ENCODE results near the gene EEF2K. TPM values are rescaled to one million over a fixed set of nuclear protein-coding genes. Genes with fewer than 3 reads are reported as not detected.
A peak's percentile ranks its signal among the peaks of the same experiment; 100 is the strongest.

The EEF2K gene
- total and polyA plus RNA-seq, 2 of the 13 experiments (the other 11 are each of a cell fraction or from before 2014, with no cell fraction given) = 22.0 to 23.8 TPM

DNA sequence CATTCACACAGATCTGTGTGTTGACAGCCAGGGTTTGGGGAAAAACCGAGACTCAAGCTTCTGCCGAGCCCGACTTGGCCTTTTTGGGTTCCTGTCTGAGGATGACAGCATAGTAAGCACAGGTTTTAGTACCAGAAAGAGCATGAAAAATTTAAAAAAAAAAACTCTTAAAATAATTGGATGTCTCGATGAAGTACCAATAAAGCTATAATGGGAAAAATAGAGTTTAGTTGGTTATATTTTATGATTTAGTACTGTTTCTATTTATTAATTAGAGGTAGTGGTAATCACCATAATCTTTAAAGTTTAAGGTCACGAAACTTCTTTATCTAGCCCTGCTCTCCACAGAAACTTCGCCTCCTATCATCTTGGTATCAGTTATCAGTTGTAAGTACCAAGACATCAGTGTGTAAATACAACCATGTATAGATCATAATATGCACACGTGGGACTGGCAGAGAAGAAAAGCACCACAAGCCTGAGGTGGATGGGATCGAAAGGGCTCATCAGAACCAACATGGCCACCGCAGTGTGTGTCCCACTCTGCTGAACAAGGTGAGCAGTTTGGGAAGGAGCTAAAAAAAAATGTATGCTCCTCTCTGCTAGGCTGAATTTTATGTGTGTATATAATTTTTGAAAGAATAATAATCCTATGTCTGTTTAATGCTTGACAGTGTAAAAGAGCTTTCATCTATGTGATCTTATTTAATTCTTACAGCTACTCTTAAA is 14.4 kb upstream of the EEF2K start (continued):
- TF ChIP-seq ZNF3 (CRISPR knock-in tag; IDR thresholded peaks at IDR 0.05) (peak; percentile 21; the same call in 1 of the 2 replicates), RBM22 (optimal IDR thresholded peaks at IDR 0.05; ENCODE audit: low read length) (no peak), ZFYVE20 (CRISPR knock-in tag; IDR thresholded peaks at IDR 0.05; ENCODE audit: borderline replicate concordance, low read depth) (no peak), ZNF441 (CRISPR knock-in tag; IDR thresholded peaks at IDR 0.05; ENCODE audit: borderline replicate concordance) (no peak), HOXA5 (CRISPR knock-in tag; IDR thresholded peaks at IDR 0.05) (no peak; the same call in 1 of the 2 replicates), ZNF160 (CRISPR knock-in tag; IDR thresholded peaks at IDR 0.05) (no peak), ZNF260 (CRISPR knock-in tag; IDR thresholded peaks at IDR 0.05; ENCODE audit: borderline replicate concordance, low read depth) (no peak), ZFP37 (CRISPR knock-in tag; IDR thresholded peaks at IDR 0.05; ENCODE audit: borderline replicate concordance) (no peak), THYN1 (CRISPR knock-in tag; IDR thresholded peaks at IDR 0.05; ENCODE audit: borderline replicate concordance, low read depth) (no peak), NPAS2 (CRISPR knock-in tag; IDR thresholded peaks at IDR 0.05; ENCODE audit: borderline replicate concordance) (no peak), PHF21A (CRISPR knock-in tag; IDR thresholded peaks at IDR 0.05) (no peak), SP140L (CRISPR knock-in tag; IDR thresholded peaks at IDR 0.05; ENCODE audit: borderline replicate concordance) (no peak), GABPB1 (CRISPR knock-in tag; IDR thresholded peaks at IDR 0.05) (no peak), ZNF496 (CRISPR knock-in tag; IDR thresholded peaks at IDR 0.05; ENCODE audit: insufficient replicate concordance) (no peak), SALL2 (CRISPR knock-in tag; IDR thresholded peaks at IDR 0.05) (no peak), ZNF773 (CRISPR knock-in tag; IDR thresholded peaks at IDR 0.05; ENCODE audit: borderline replicate concordance) (no peak), FOXO1 (CRISPR knock-in tag; IDR thresholded peaks at IDR 0.05) (no peak)
- TF ChIP-seq, protein P1, sequence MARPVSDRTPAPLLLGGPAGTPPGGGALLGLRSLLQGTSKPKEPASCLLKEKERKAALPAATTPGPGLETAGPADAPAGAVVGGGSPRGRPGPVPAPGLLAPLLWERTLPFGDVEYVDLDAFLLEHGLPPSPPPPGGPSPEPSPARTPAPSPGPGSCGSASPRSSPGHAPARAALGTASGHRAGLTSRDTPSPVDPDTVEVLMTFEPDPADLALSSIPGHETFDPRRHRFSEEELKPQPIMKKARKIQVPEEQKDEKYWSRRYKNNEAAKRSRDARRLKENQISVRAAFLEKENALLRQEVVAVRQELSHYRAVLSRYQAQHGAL (CRISPR knock-in tag; IDR thresholded peaks at IDR 0.05; ENCODE audit: not compliant biosample characterization) = no peak
- TF ChIP-seq, protein P2, sequence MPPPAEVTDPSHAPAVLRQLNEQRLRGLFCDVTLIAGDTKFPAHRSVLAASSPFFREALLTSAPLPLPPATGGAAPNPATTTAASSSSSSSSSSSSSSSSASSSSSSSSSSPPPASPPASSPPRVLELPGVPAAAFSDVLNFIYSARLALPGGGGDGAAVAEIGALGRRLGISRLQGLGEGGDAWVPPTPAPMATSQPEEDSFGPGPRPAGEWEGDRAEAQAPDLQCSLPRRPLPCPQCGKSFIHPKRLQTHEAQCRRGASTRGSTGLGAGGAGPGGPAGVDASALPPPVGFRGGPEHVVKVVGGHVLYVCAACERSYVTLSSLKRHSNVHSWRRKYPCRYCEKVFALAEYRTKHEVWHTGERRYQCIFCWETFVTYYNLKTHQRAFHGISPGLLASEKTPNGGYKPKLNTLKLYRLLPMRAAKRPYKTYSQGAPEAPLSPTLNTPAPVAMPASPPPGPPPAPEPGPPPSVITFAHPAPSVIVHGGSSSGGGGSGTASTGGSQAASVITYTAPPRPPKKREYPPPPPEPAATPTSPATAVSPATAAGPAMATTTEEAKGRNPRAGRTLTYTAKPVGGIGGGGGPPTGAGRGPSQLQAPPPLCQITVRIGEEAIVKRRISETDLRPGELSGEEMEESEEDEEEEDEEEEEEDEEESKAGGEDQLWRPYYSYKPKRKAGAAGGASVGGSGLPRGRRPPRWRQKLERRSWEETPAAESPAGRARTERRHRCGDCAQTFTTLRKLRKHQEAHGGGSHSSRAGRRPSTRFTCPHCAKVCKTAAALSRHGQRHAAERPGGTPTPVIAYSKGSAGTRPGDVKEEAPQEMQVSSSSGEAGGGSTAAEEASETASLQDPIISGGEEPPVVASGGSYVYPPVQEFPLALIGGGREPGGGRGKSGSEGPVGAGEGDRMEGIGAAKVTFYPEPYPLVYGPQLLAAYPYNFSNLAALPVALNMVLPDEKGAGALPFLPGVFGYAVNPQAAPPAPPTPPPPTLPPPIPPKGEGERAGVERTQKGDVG (CRISPR knock-in tag; IDR thresholded peaks at IDR 0.05; ENCODE audit: borderline replicate concordance) = no peak
- TF ChIP-seq, protein P3, sequence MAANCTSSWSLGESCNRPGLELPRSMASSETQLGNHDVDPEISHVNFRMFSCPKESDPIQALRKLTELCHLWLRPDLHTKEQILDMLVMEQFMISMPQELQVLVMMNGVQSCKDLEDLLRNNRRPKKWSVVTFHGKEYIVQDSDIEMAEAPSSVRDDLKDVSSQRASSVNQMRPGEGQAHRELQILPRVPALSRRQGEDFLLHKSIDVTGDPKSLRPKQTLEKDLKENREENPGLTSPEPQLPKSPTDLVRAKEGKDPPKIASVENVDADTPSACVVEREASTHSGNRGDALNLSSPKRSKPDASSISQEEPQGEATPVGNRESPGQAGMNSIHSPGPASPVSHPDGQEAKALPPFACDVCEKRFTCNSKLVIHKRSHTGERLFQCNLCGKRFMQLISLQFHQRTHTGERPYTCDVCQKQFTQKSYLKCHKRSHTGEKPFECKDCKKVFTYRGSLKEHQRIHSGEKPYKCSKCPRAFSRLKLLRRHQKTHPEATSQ (CRISPR knock-in tag; IDR thresholded peaks at IDR 0.05; ENCODE audit: borderline replicate concordance) = no peak
- TF ChIP-seq, protein P4, sequence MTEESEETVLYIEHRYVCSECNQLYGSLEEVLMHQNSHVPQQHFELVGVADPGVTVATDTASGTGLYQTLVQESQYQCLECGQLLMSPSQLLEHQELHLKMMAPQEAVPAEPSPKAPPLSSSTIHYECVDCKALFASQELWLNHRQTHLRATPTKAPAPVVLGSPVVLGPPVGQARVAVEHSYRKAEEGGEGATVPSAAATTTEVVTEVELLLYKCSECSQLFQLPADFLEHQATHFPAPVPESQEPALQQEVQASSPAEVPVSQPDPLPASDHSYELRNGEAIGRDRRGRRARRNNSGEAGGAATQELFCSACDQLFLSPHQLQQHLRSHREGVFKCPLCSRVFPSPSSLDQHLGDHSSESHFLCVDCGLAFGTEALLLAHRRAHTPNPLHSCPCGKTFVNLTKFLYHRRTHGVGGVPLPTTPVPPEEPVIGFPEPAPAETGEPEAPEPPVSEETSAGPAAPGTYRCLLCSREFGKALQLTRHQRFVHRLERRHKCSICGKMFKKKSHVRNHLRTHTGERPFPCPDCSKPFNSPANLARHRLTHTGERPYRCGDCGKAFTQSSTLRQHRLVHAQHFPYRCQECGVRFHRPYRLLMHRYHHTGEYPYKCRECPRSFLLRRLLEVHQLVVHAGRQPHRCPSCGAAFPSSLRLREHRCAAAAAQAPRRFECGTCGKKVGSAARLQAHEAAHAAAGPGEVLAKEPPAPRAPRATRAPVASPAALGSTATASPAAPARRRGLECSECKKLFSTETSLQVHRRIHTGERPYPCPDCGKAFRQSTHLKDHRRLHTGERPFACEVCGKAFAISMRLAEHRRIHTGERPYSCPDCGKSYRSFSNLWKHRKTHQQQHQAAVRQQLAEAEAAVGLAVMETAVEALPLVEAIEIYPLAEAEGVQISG (CRISPR knock-in tag; IDR thresholded peaks at IDR 0.05) = no peak

All from HepG2 (cell line).